ENCODE measurements around the gene STKLD1.

GRCh38 chr9:133354766-133355165, 21.4 kb upstream of the STKLD1 start:
- TF ChIP-seq CTCF (conservative IDR thresholded peaks at IDR 0.05; ENCODE audit: low read length) (no peak), EZH2phosphoT487 (IDR thresholded peaks at IDR 0.05; ENCODE audit: borderline replicate concordance) (no peak)

Data from Loucy (cell line).